Upper lobe of left lung (tissue), 6 donors: ENCODE measurements around the gene HABP4. TPM values are rescaled to one million over a fixed set of nuclear protein-coding genes. Genes with fewer than 3 reads are reported as not detected.

Source experiments
- ATAC-seq, 2 donors: fragments of 200-7000 bp; cut with Tn5 transposase; one replicate each; pipeline ENCODE4 v1.9.1; 2022; ENCODE audit warnings: mild to moderate bottlenecking in 2 of 2, moderate library complexity in 2 of 2; ENCODE audit not compliant: low FRiP score in 2 of 2
- DNase-seq, 2 donors: peaks; one replicate each; pipeline ENCODE4 v3.0.0-alpha.2; 2019 to 2020
- H3K27ac ChIP-seq, 4 donors: fragments of 200-600 bp; sonication (generic); one replicate each; pipeline ENCODE4 v1.5.1; 2016 to 2019
- H3K27me3 ChIP-seq, 4 donors: fragments of 200-600 bp; sonication (generic); one replicate each; pipeline ENCODE4 v1.5.1; 2017 to 2019
- H3K36me3 ChIP-seq, 4 donors: fragments of 200-600 bp; sonication (generic); one replicate each; pipeline ENCODE4 v1.5.1; 2016 to 2019
- H3K4me1 ChIP-seq, 4 donors: fragments of 200-600 bp; sonication (generic); one replicate each; pipeline ENCODE4 v1.5.1; 2018 to 2019
- H3K4me3 ChIP-seq, 4 donors: fragments of 200-600 bp; sonication (generic); one replicate each; pipeline ENCODE4 v1.5.1; 2017 to 2019; ENCODE audit warnings: mild to moderate bottlenecking in 2 of 4, moderate library complexity in 1 of 4
- H3K9me3 ChIP-seq, 4 donors: fragments of 200-600 bp; sonication (generic); one replicate each; pipeline ENCODE4 v1.5.1; 2018 to 2019
- EP300 ChIP-seq, 4 donors: sonication (generic); formaldehyde crosslinking; IDR thresholded peaks; one replicate each; pipeline ENCODE4 v1.5.1; 2017; ENCODE audit warnings: antibody characterized with exemption in 4 of 4, control low read depth in 2 of 4
- POLR2A ChIP-seq, 4 donors: fragments of 450-650 bp; IDR thresholded peaks; one replicate each; pipeline ENCODE4 v1.5.1; 2016 to 2017; ENCODE audit warnings: antibody characterized with exemption in 4 of 4, mild to moderate bottlenecking in 2 of 4
- POLR2AphosphoS5 ChIP-seq, 2 donors: sonication (generic); formaldehyde crosslinking; IDR thresholded peaks; one replicate each; pipeline ENCODE4 v1.5.1; 2017; ENCODE audit warnings: antibody characterized with exemption in 2 of 2
- WGBS, 2 donors: methylation state at CpG; one replicate each; pipeline ENCODE4 v1.1.5; 2017 to 2018; 5-methylcytosine and 5-hydroxymethylcytosine counted together
- total RNA-seq, 6 donors: library from RNA; depleted of rRNA in 4 of 6; stranded (reverse); fragments of >200 nt in 4 of 6; gene quantifications; one replicate each; pipeline versions ENCODE4 v1.1.0 to v1.2.1, GENCODE V29; 2016 to 2021
- TF ChIP-seq, protein P1 (sequence below), 6 experiments: fragments of 450-650 bp in 4 of 6; fragments of 200-600 bp in 2 of 6; sonication (generic) in 2 of 6; IDR thresholded peaks; one replicate each; pipeline ENCODE4 v1.5.1; 2016 to 2019; ENCODE audit warnings: antibody characterized with exemption in 6 of 6
- donor health status: DM: no; HTN: no; CAD: no; lungs with moderate emphysema.
- donor health status: DM: no; HTN: yes; CAD: no; lungs with severe emphysema.

HABP4 gene
- total RNA-seq, 6 donors from 2014 or later = 3.1 to 14.6 (median 9.7) TPM

DNA sequence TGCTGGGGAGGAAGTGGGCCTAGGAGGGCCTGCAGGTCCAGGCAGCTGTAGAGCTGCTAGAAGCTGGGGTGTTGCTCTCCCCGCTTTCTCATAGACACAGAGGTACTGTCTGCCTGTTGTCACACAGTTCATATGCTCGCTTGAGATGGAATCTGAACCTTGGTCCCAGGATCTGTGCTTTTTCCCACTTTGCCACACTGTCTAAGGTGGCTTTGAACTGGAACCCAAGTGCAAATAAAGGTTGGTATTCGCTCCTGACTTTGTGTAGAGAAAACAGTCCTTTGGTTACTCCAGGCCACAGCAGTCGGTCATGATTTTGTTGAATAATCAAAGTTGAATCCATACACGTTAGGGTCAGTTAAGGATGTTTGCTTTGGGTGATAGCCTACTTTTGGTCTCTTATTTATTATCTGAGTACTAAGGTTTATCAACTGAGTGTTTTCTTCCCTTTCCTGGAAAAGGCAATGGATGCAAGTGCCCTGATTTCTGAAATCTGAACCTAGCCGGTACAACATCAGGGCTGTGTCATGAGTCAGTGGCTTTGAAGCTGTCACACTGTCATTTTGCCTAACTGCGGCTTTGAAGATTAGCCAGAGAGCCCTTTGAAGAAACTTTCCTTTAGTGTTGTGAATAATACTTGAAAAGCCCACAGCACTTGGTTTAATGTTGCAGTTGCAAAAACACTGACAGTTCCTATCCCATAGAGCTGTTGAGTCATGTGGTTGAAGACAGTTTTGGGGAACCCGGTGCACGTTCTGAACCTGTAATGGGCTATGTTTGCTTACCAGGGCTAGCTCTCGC lies 41.3 kb downstream of the HABP4 start:
- ATAC-seq (peak in 1 of 2 donors; percentile 6), DNase-seq (peak in 1 of 2 donors; percentile 28)
- Histone ChIP-seq H3K9me3 (no peaks in the 10 kb centered on the region), H3K27me3 (no peaks in the 10 kb centered on the region), H3K4me3 (no peak overlapping the region), H3K4me1 (peaks cover 4 to 22% (median 16%) of the 10 kb centered on the region in 4 donors), H3K27ac (no peak overlapping the region), H3K36me3 (peaks cover 0 to 43% (median 16%) of the 10 kb centered on the region in 4 donors)
- WGBS, 2 donors = 61 to 72% methylated on average over 10 of the region's 10 CpGs
- TF ChIP-seq POLR2AphosphoS5 (IDR thresholded peaks at IDR 0.05) = peak in 1 of 2 donors; percentile 14
- no peak for TF ChIP-seq POLR2A (IDR thresholded peaks at IDR 0.05)

DNA sequence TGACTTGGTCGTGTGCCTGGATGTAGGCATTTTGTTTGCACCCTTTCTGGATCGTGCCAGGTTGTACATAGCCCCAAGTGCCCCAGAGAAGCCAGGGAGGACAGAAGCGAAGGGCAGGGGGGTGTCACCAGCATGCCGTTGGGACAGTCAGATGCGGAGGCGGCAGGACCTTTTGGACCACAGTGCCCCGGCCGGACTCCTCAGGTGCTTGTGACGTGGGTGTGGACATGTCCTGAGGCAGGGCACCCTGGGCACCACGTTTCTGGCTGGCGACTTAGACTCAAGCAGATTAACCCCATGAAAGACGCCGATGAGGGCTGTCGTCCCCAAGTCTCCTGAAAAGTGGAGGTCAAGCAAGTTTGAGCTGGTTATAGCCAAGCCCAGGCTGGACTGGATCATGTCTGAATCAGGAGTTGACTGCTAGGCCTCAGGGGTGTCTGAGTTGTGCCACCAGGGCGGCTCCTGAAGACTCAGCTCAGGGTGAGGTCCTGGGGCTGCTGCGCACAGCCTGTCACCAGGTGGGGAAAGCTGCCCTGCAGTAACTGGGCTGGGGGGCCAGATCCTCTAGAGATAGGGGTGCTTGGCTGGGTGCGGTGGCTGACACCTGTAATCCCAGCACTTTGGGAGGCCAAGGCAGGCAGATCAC lies 42.0 kb downstream of the HABP4 start:
- Histone ChIP-seq H3K36me3 (peaks cover 0 to 43% (median 16%) of the 10 kb centered on the region in 4 donors), H3K27ac (peak overlapping the region in 2 of 4 donors; percentile 17 to 33), H3K27me3 (no peaks in the 10 kb centered on the region), H3K4me1 (peaks cover 4 to 17% (median 11%) of the 10 kb centered on the region in 4 donors), H3K4me3 (no peak overlapping the region), H3K9me3 (no peaks in the 10 kb centered on the region)
- TF ChIP-seq POLR2AphosphoS5 (IDR thresholded peaks at IDR 0.05) (no peak), EP300 (IDR thresholded peaks at IDR 0.05) (no peak), POLR2A (IDR thresholded peaks at IDR 0.05) (no peak)
- TF ChIP-seq, protein P1, sequence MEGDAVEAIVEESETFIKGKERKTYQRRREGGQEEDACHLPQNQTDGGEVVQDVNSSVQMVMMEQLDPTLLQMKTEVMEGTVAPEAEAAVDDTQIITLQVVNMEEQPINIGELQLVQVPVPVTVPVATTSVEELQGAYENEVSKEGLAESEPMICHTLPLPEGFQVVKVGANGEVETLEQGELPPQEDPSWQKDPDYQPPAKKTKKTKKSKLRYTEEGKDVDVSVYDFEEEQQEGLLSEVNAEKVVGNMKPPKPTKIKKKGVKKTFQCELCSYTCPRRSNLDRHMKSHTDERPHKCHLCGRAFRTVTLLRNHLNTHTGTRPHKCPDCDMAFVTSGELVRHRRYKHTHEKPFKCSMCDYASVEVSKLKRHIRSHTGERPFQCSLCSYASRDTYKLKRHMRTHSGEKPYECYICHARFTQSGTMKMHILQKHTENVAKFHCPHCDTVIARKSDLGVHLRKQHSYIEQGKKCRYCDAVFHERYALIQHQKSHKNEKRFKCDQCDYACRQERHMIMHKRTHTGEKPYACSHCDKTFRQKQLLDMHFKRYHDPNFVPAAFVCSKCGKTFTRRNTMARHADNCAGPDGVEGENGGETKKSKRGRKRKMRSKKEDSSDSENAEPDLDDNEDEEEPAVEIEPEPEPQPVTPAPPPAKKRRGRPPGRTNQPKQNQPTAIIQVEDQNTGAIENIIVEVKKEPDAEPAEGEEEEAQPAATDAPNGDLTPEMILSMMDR (IDR thresholded peaks at IDR 0.05) = no peak
- WGBS, 2 donors = 76 to 88% methylated on average over 4 to 17 of the region's 17 CpGs
- no peak for DNase-seq
- ATAC-seq = peak in 1 of 2 donors; percentile 3

DNA sequence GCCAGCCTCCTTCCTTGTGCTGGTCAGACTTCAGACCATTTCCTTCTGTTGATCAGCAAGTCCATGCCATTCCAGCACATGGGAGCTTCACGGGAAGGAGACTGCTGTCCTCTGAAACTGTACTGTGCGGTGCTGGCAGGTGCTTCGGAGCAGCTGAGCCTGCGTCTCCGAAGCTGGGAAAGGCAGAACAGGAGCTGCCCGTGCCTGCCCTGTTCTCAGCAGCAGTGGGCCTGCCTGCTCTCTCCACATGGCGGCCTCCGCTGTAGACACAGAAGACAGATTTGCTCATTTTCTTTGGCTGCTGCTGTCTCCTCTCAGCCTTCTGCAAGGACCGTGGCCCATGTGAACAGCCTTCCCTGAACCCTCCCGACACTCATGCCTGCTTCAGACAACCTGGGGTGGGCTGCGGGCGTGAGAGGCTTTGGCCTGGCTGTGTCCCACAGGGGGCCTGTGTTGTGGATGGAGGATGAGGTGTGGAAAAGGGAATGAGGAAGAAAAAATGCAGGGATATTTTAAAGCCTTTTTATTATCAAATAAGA lies 43.1 kb downstream of the HABP4 start:
- DNase-seq = no peak
- no peak overlapping the region for H3K27ac ChIP-seq
- TF ChIP-seq, protein P1 (IDR thresholded peaks at IDR 0.05) = no peak
- no peak for TF ChIP-seq POLR2A (IDR thresholded peaks at IDR 0.05)
- no peak for TF ChIP-seq EP300 (IDR thresholded peaks at IDR 0.05)
- TF ChIP-seq POLR2AphosphoS5 (IDR thresholded peaks at IDR 0.05) = no peak
- 92 to 93% methylated on average over 6 to 12 of the region's 12 CpGs for whole genome bisulfite sequencing, 2 donors
- peaks cover 4 to 17% (median 11%) of the 10 kb centered on the region in 4 donors for H3K4me1 ChIP-seq
- ATAC-seq = no peak
- H3K27me3 ChIP-seq = no peaks in the 10 kb centered on the region
- H3K9me3 ChIP-seq = no peaks in the 10 kb centered on the region
- no peak overlapping the region for H3K4me3 ChIP-seq
- peaks cover 0 to 38% (median 15%) of the 10 kb centered on the region in 4 donors for H3K36me3 ChIP-seq

DNA sequence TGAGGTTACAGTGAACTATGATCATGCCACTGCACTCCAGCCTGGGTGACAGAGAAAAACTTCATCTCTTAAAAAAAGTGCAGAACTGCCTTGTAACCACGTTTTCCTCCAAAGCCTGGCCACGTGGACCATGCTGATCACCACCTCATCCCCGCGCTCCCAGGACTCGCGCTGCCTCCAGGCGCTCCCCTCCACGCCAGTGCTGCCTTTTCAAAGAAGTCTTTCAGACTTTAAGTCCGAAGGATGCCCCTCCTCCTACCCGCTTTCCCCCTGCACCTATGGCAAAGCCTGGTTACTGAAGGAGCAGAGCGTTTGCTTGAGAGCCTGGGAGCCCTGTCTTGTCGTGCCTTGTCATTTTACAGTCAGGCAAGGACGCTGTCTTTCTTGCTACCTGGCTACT lies 43.8 kb downstream of the HABP4 start:
- DNase-seq (no peak), ATAC-seq (no peak)
- H3K36me3 ChIP-seq = peaks cover 0 to 32% (median 12%) of the 10 kb centered on the region in 4 donors
- H3K9me3 ChIP-seq = no peaks in the 10 kb centered on the region
- H3K4me3 ChIP-seq = no peak overlapping the region
- WGBS, 2 donors = 89% methylated on average over 13 of the region's 13 CpGs
- TF ChIP-seq, protein P1 (IDR thresholded peaks at IDR 0.05) = no peak
- no peak for TF ChIP-seq EP300 (IDR thresholded peaks at IDR 0.05)
- TF ChIP-seq POLR2AphosphoS5 (IDR thresholded peaks at IDR 0.05) = no peak
- TF ChIP-seq POLR2A (IDR thresholded peaks at IDR 0.05) = no peak
- H3K27me3 ChIP-seq = no peaks in the 10 kb centered on the region
- H3K4me1 ChIP-seq = peaks cover 4 to 17% (median 11%) of the 10 kb centered on the region in 4 donors
- H3K27ac ChIP-seq = no peak overlapping the region

DNA sequence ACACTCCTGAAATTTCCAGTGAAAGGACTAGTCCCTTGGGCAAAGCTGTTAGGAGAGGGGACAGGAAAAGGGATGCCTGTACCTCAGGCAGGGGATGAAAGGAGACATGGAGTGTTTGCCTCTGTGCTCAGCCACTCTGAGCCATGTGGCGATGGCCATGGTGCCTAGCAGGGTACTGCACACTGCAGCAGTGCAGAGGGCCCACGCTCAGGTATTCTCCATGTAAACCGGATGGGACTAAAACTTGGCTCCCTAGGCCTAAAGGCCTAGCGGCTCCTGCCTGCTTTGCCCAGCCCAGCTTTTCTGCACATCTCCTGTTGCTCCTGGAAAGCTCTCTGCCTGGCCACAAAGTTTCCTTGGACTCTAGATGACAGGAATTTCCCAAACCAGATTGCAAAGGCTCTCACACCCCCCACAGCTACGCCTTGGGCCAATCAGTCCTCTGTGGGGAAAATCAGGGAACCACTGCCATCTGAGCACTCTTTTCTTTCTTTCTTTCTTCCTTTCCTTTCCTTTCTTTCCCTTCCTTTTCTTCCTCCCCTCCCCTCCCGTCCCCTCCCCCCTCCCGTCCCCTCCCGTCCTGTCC lies 44.3 kb downstream of the HABP4 start:
- peaks cover 4 to 17% (median 11%) of the 10 kb centered on the region in 4 donors for H3K4me1 ChIP-seq
- 88 to 91% methylated on average over 6 to 8 of the region's 8 CpGs for WGBS, 2 donors
- H3K4me3 ChIP-seq = no peak overlapping the region
- no peak overlapping the region for H3K27ac ChIP-seq
- no peaks in the 10 kb centered on the region for H3K27me3 ChIP-seq
- no peak for DNase-seq
- no peaks in the 10 kb centered on the region for H3K9me3 ChIP-seq
- ATAC-seq = no peak
- H3K36me3 ChIP-seq = peaks cover 0 to 26% (median 9%) of the 10 kb centered on the region in 4 donors
- TF ChIP-seq POLR2AphosphoS5 (IDR thresholded peaks at IDR 0.05) = no peak
- TF ChIP-seq EP300 (IDR thresholded peaks at IDR 0.05) = no peak
- TF ChIP-seq, protein P1 (IDR thresholded peaks at IDR 0.05) = no peak
- no peak for TF ChIP-seq POLR2A (IDR thresholded peaks at IDR 0.05)
